Muscle of back (tissue), 11 donors: ENCODE measurements around the gene CGAS. TPM values are rescaled to one million over a fixed set of nuclear protein-coding genes. Genes with fewer than 3 reads are reported as not detected.
"Not testable (repeated sequence)": the region's sequence is repeated elsewhere in the genome, so short reads cannot be mapped to it uniquely, and the experiment has no call there.

Experiments used
- DNase-seq, 3 donors: peaks; one replicate each; pipeline versions ENCODE4 v3.0.0 to v3.0.0-alpha.2; 2013
- polyA plus RNA-seq, 10 donors: library from polyadenylated mRNA; unstranded; fragments of 120-200 nt; gene quantifications; one replicate each; pipeline ENCODE4 v1.2.1, GENCODE V29; 2013; ENCODE audit not compliant: insufficient read length in 10 of 10

The CGAS gene
- polyA plus RNA-seq, 10 donors = 3.7 to 5.8 (median 4.6) TPM

DNA sequence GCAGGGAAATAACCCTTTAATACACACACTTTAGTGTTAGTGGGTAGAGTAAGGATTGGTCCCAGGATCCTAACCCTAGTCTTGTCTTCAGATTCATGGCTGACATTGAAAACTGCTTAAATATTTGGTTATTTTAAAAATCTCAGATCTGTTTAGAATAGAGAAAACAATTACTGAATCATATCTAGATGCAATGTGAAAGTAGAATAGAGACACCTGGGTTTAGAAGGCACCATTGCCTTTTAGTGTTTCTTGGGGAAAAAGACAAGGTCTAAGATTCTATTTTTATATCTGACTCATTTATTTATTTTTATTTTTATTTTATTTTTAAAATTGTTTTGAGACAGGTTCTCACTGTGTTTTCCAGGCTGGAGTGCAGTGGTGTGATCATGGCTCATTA, 51.4 kb downstream of the CGAS start:
- DNase-seq = no peak

DNA sequence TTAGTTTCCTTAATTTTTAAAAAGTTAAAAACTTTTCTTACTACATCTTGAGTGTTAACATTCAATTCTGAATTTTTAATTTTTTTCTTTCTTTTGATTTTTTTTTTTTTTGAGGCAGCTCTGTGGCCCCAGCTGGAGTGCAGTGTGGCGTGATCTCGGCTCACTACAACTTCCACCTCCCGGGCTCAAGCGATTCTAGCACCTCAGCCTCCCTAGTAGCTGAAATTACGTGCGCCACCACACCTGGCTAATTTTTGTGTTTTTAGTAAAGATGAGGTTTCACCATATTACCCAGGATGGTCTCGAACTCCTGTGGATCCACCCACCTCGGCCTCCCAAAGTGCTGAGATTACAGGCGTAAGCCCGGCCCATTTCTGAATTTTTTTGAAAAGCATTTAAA, 56.2 kb downstream of the CGAS start:
- DNase-seq = no peak

DNA sequence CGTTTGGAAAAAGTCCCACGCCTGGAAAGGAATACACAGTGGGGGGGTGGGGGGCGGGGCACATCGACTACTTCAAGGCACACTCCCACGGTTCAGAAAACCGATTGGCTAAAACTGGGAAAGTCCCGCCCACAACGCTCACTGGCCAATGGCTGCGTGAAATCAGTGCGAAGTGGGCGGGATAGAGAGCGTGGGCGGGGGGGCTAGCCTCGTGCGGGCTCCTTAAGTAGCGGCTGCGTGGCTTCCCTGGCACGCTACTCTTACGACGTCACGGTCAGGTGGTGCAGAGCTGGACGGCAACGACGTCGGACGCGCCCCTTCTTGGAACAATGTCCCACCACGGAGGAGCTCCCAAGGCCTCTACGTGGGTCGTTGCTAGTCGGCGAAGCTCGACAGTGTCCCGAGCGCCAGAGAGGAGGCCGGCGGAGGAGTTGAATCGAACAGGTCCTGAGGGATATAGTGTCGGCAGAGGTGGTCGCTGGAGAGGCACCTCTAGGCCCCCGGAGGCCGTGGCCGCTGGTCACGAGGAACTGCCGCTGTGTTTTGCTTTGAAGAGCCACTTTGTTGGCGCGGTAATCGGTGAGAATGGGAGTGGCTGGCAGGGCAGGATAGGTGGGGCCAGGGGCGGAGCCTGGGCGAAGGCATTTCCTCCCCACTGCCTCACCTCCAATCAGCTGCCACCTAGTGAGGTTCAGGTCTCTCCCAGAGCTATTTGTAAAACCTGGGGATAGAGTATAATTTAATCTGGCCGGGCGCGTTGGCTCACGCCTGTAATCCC, 57.3 kb downstream of the CGAS start, which contains the start of gene DDX43:
TSS of gene DDX43 (plus strand) at position 252 of the 778 bp plus-strand sequence. CDS start at position 330, 78 bp downstream.
- DNase-seq = peak; percentile 16 to 63 (median 40)

DNA sequence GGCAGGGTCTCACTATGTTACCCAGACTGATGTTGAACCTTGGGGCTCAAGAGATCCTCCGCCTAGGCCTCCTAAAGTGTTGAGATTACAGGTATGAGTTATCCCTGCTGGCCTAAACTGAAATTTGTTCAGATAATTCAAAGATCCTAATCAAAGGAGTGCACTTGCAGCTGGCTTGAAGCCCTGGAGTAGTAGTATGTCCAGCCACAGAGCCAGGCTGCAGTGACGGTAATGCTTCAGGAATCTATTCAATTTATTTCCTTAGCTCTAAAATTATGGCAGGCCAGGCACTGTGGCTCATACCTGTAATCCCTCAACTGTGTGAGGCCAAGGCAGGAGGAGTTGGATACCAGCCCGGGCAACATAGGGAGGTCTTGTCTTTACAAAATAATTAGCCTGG, 58.8 kb downstream of the CGAS start:
- no peak for DNase-seq

DNA sequence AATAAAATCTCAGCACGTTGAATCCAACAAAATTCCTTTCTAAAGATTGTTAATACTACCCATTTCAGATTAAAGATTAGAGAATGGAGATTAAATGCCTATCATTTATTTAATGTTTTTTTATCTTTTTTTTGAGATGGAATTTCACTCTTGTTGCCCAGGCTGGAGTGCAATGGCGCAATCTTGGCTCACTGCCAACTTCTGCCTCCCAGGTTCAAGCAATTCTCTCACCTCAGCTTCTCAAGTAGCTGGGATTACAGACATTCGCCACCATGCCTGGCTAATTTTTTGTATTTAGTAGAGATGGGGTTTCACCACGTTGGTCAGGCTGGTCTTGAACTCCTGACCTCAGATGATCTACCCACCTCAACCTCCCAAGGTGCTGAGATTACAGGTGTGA, 59.9 kb downstream of the CGAS start:
- not testable (repeated sequence) for DNase-seq

DNA sequence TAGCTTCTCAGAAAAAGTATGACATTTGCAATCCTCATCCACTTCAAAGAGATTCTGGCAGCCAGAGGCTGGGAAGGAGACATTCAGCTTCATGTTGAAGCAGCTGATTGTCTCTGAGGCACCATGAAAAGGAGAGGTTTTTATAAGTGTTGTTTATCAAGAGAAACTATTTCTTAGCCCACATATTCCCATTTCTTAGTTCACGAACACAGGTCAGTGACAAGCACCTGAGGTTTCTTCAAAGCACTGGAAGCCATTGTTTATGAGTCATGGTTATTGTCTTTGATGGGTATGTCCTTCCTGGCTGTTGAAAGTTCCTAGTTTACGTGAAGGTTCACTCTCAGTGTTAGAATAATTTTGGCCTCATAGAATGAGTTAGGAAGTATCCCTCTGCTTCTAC, 60.4 kb downstream of the CGAS start:
- no peak for DNase-seq

DNA sequence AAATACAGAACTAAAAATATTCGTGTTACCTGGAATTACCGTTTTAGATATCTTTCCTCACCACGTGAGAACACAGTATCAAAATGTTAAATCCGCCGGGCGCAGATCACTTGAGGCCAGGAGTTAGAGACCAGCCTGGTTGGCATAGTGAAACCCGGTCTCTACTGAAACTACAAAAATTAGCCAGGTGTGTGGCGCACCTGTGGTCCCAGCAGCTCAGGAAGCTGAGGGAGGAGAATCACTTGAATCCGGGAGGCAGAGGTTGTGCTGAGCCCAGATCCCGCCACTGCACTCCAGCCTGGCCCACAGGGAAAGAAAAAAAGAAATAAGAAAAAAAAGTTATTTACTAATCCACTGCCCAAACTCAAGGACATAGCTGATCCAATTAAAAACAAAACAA, 62.2 kb downstream of the CGAS start:
- DNase-seq = no peak

DNA sequence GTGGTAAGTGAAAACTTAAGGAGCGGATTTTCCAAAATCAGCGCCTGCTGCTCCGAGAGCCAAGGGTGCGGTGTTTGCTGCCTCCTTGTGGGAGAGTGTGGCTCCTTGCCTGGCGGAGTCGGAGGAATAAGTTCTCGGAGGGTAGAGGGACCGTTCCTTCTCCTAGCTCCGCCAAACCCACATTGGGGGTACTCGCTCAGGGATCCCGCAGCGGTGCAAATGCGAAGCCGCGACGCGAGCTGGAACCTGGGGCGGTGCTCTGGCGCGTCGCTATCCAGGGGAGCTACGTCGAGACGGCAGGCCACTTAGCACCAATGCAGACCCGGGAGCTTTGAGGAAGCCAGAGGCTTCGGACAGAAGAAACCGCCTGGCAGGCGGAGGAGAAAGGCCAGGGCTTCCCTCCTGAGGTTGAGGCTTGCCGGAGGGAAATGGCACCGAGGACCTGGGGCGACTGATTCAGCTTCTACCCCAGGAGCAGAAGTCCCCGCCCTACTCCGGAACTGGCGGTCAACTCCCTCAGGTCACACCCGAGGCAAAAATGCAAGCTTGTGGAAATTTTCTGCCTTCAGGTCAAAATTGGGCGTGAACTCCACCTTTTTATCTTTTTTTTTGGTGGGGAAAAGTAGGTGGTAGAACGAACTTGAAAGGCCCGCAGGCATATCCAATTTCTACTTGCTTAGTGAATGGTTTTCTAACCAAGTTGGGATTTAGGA, 63.1 kb downstream of the CGAS start:
- peak; percentile 25 to 77 (median 50) for DNase-seq

DNA sequence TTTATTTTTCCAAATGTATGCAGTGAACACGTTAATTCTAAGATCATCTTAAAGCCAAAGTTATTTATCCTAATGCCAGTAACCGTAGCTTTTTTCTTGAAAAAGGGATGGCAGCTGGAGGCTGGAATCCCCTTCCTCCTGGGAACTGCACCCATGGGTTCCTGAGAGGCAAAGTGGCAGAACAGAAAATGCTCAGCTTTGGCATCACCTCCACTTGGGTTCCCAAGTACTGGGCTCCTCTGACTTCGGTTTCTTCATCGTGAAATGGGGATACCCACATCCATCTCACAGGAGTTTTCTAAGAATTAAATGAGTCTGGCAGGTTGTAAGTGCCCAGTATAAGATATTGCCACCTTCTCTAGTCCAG, 63.7 kb downstream of the CGAS start:
- no peak for DNase-seq

DNA sequence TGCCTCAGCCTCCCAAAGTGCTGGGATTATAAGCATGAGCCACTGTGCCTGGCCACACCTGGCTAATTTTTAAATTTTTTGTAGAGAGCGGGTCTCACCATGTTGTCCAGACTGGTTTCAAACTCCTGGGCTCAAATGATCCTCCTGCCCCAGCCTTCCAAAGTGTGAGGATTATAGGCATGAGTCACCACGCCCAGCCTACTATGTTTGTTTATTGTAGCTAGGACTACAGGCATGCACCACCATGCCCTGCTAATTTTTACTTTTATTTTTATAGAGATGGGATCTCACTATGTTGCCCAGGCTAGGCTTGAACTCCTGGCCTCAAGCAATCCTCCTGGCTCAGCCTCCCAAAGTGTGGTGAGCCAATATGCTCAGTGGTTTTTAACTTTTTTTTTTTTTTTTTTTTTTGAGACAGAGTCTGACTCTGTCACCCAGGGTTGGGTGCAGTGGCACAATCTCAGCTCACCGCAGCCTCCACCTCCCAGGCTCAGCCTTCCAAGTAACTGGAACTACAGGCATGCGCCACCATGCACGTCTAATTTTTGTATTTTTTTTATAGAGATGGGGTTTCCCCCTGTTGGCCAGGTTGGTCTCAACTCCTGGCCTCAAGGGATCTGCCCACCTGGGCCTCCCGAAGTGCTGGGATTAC, 69.5 kb downstream of the CGAS start:
- DNase-seq = no peak

DNA sequence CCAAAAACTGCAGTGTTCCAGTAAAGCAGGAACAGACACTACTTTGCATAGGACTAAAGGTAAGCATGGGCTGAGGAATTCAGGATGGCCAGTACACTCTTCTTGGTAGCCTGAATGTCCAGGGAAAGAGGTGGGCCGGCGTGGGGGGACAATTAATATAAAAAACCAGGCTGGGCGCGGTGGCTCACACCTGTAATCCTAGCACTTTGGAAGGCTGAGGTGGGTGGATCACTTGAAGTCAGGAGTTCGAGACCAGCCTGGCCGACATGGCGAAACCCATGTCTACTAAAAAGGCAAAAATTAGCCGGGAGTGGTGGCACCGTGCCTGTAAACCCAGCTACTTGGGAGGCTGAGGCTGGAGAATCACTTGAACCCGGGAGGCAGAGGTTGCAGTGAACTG, 70.6 kb downstream of the CGAS start:
- not testable (repeated sequence) for DNase-seq

DNA sequence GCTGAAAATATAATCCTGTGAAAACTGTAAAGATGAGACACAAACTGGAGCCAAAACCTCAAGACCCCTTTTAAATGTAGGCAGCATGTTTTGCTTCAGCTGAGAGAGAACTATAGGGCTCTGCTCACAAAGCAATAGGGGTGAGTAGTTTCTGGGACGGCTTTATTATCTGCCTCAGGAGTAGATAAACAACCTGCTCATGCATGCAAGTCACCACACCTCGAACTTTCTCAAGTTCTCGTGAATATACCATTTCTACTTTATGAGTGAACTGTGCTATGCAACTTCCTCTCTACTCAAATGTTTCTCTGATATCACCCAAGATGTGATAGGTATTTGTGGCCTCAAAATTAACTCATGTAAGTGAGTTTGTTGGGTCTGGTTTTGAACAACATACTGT, 74.9 kb downstream of the CGAS start:
- no peak for DNase-seq

DNA sequence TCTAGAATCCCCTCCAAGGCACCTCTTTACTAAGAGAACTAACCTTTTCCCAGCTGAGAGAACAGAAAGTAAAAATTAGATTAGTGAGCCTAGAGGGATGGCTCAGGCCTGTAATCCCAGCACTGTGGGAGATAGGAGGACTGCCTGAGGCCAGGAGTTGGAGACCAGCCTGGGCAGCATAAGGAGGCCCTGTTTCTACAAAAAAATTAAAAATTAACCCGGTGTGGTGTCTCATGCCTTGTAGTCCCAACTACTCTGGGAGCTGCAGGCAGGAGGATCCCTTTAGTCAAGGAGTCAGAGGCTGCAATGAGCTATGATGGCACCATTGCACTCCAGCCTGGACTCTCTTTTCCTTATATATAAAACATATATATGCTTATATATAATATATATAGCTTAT, 76.9 kb downstream of the CGAS start:
- DNase-seq = no peak

Other genes with a start within 250 kb of the CGAS start
- under 1 TPM in 4 of 10 donors, not detected in 6; 0.23 to 0.59 (median 0.41) TPM for gene KHDC1L, start 226.8 kb downstream of the CGAS start, polyA plus RNA-seq
- 1 to 10 TPM; 3.2 to 5.9 (median 4.5) TPM for gene KHDC1, start 189.1 kb downstream of the CGAS start, polyA plus RNA-seq
- not detected for gene DPPA5, start 98.0 kb downstream of the CGAS start, polyA plus RNA-seq
- gene KHDC3L, start 89.6 kb downstream of the CGAS start, polyA plus RNA-seq = under 1 TPM in 1 of 10 donors, not detected in 9; 0.15 TPM
- gene OOEP, start 82.4 kb downstream of the CGAS start, polyA plus RNA-seq = under 1 TPM in 2 of 10 donors, not detected in 8; 0.33 to 0.35 TPM
- gene DDX43, start 57.5 kb downstream of the CGAS start, polyA plus RNA-seq = under 1 TPM; 0.19 to 0.70 (median 0.48) TPM
- gene MTO1, start 9.4 kb upstream of the CGAS start, polyA plus RNA-seq = 10 to 100 TPM; 13.6 to 24.1 (median 19.1) TPM
- gene EEF1A1, start 68.7 kb upstream of the CGAS start, polyA plus RNA-seq = over 10,000 TPM; 19,920 to 28,084 (median 23,432) TPM
- 10 to 100 TPM; 14.6 to 24.7 (median 18.4) TPM for gene SLC17A5, start 201.7 kb upstream of the CGAS start, polyA plus RNA-seq
- 10 to 100 TPM; 15.5 to 26.8 (median 18.0) TPM for gene CD109, start 243.9 kb upstream of the CGAS start, polyA plus RNA-seq